Keratinocyte (primary cell): ENCODE results near the gene SPOCK3. TPM values are rescaled to one million over a fixed set of nuclear protein-coding genes. Genes with fewer than 3 reads are reported as not detected.

Source experiments
- DNase-seq: peaks from one replicate; pipeline ENCODE4 v3.0.0-alpha.2; 2011; ENCODE audit warnings: low read depth, missing footprints, low spot score
- FAIRE-seq: peaks from 2 replicates; lab custom pipeline; 2011; peaks lifted over from hg19 to GRCh38; lab: Jason Lieb, UNC
- H2AFZ ChIP-seq: 2 replicates; pipeline ENCODE4 v1.6.0; 2012; ENCODE audit warnings: low read length, control low read depth, inconsistent platforms; ENCODE audit not compliant: control insufficient read depth
- H3K27ac ChIP-seq: 2 replicates; pipeline ENCODE4 v1.5.1; 2011; ENCODE audit warnings: low read length; ENCODE audit not compliant: control insufficient read depth, insufficient read depth
- H3K27me3 ChIP-seq: 3 replicates; pipeline ENCODE4 v1.6.0; 2011; ENCODE audit warnings: low read length; ENCODE audit not compliant: control insufficient read depth, insufficient read depth; ENCODE audit errors: extremely low read depth
- H3K36me3 ChIP-seq, 2 experiments: 2 replicates in 1 of 2; 3 replicates in 1 of 2; pipeline ENCODE4 v1.5.1; 2011; ENCODE audit warnings: low read length in 2 of 2, mild to moderate bottlenecking in 1 of 2; ENCODE audit not compliant: control insufficient read depth in 2 of 2, insufficient read depth in 2 of 2; ENCODE audit errors: extremely low read depth in 1 of 2
- H3K4me1 ChIP-seq: 3 replicates; pipeline ENCODE4 v1.5.1; 2011; ENCODE audit warnings: low read length; ENCODE audit not compliant: control insufficient read depth, insufficient read depth; ENCODE audit errors: extremely low read depth
- H3K4me2 ChIP-seq: 3 replicates; pipeline ENCODE4 v1.6.0; 2011; ENCODE audit warnings: low read depth, low read length; ENCODE audit not compliant: control insufficient read depth, insufficient read depth; ENCODE audit errors: extremely low read depth
- H3K4me3 ChIP-seq, 3 experiments: fragments of 200-600 bp in 1 of 3; sonication (generic) in 1 of 3; 2 replicates in 2 of 3; 3 replicates in 1 of 3; pipeline ENCODE4 v1.5.1; 2011 to 2016; ENCODE audit warnings: low read length in 3 of 3, mild to moderate bottlenecking in 3 of 3, control low read depth in 2 of 3, inconsistent platforms in 1 of 3, low read depth in 1 of 3, mixed read lengths in 1 of 3, mixed run types in 1 of 3, moderate library complexity in 1 of 3; ENCODE audit not compliant: control insufficient read depth in 2 of 3, insufficient read depth in 2 of 3; ENCODE audit errors: extremely low read depth in 1 of 3
- H3K79me2 ChIP-seq: 2 replicates; pipeline ENCODE4 v1.6.0; 2012; ENCODE audit warnings: low read length; ENCODE audit not compliant: control insufficient read depth, insufficient read depth
- H3K9ac ChIP-seq: 3 replicates; pipeline ENCODE4 v1.6.0; 2011; ENCODE audit warnings: low read length; ENCODE audit not compliant: control insufficient read depth, insufficient read depth; ENCODE audit errors: extremely low read depth
- H3K9me1 ChIP-seq: 3 replicates; pipeline ENCODE4 v1.6.0; 2011; ENCODE audit warnings: low read length; ENCODE audit not compliant: control insufficient read depth, insufficient read depth; ENCODE audit errors: extremely low read depth
- H3K9me3 ChIP-seq: 2 replicates; pipeline ENCODE4 v1.5.1; 2012; ENCODE audit warnings: low read depth, low read length; ENCODE audit not compliant: control insufficient read depth
- H4K20me1 ChIP-seq: 3 replicates; pipeline ENCODE4 v1.6.0; 2011; ENCODE audit warnings: low read length; ENCODE audit not compliant: control insufficient read depth, insufficient read depth; ENCODE audit errors: extremely low read depth
- EZH2 ChIP-seq: IDR thresholded peaks from one replicate; pipeline ENCODE4 v1.6.1; 2012; ENCODE audit warnings: inconsistent platforms, mild to moderate bottlenecking, low read length, moderate library complexity
- dilution Hi-C: fragments of 300-500 bp; cut with MboI; formaldehyde crosslinking; loops from one replicate; pipeline ENCODE4 v1.7.0; 2020; ENCODE audit warnings: low sequenced_read_pairs; ENCODE audit not compliant: extremely low pct_ligation_motif_present
- polyA plus RNA-seq, 5 experiments: library from polyadenylated mRNA; depleted of rRNA in 3 of 5; stranded (reverse) in 3 of 5; stranded (forward) in 1 of 5; unstranded in 1 of 5; fragments of >200 nt; gene quantifications; 1 replicate in 1 of 5; 2 replicates in 3 of 5; 3 replicates in 1 of 5; pipeline versions ENCODE4 v1.2.1 to v1.2.3, GENCODE V29; 2011 to 2012; ENCODE audit warnings: missing spikeins in 2 of 5, low read depth in 1 of 5, low replicate concordance in 1 of 5
- TF ChIP-seq, protein P1 (sequence below), 3 experiments: IDR thresholded peaks in 1 of 3; conservative IDR thresholded peaks in 1 of 3; optimal IDR thresholded peaks in 1 of 3; 2 replicates in 2 of 3; 3 replicates in 1 of 3; pipeline versions ENCODE3 to v1.5.1; 2011; ENCODE audit warnings: low read length in 3 of 3, mild to moderate bottlenecking in 3 of 3, moderate library complexity in 2 of 3, control low read depth in 1 of 3, inconsistent platforms in 1 of 3; ENCODE audit not compliant: insufficient read depth in 2 of 3; ENCODE audit errors: extremely low read depth in 1 of 3

The SPOCK3 gene
- polyA plus RNA-seq, 1 donor (not counting 4 experiments of a cell fraction or from before 2014, with no cell fraction given): not detected

DNA sequence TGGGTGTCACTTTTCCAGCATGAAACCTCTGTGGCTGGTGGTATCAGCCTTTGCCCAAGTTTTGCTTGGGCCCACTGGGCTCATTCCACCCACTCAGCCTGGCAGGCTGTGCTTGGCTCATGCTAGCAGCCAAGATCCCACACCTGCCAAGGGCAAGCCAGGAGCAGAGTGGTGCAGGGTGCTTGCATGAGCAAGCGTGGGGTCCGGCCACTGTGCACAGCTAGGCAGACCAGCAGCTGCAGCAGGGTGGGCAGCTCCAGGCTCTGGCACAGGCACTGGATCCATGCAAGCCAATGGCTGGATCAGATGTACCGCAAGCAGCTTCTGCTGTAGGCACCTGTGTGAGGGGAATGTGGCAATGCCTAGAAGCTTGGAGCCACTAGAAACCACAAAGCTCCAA lies 253.9 kb downstream of the SPOCK3 start:
- no peaks in the 10 kb centered on the region for H3K4me1 ChIP-seq
- dilution Hi-C loops: no loop called here
- no peak overlapping the region for H3K4me3 ChIP-seq
- no peaks in the 10 kb centered on the region for H3K36me3 ChIP-seq
- no peak overlapping the region for H3K9ac ChIP-seq
- H3K27ac ChIP-seq: no peak overlapping the region
- H3K79me2 ChIP-seq: no peaks in the 10 kb centered on the region
- no peaks in the 10 kb centered on the region for H4K20me1 ChIP-seq
- no peak overlapping the region for H2AFZ ChIP-seq
- H3K9me3 ChIP-seq: no peaks in the 10 kb centered on the region
- H3K27me3 ChIP-seq: no peaks in the 10 kb centered on the region
- no peaks in the 10 kb centered on the region for H3K9me1 ChIP-seq
- TF ChIP-seq, protein P1, sequence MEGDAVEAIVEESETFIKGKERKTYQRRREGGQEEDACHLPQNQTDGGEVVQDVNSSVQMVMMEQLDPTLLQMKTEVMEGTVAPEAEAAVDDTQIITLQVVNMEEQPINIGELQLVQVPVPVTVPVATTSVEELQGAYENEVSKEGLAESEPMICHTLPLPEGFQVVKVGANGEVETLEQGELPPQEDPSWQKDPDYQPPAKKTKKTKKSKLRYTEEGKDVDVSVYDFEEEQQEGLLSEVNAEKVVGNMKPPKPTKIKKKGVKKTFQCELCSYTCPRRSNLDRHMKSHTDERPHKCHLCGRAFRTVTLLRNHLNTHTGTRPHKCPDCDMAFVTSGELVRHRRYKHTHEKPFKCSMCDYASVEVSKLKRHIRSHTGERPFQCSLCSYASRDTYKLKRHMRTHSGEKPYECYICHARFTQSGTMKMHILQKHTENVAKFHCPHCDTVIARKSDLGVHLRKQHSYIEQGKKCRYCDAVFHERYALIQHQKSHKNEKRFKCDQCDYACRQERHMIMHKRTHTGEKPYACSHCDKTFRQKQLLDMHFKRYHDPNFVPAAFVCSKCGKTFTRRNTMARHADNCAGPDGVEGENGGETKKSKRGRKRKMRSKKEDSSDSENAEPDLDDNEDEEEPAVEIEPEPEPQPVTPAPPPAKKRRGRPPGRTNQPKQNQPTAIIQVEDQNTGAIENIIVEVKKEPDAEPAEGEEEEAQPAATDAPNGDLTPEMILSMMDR (optimal IDR thresholded peaks at IDR 0.05 in 1 of 3, IDR thresholded peaks at IDR 0.05 in 1 of 3, conservative IDR thresholded peaks at IDR 0.05 in 1 of 3; ENCODE audit: extremely low read depth in 1 of 3, insufficient read depth in 2 of 3, low read length in 3 of 3): no peak
- TF ChIP-seq EZH2: no peak
- H3K4me2 ChIP-seq: no peak overlapping the region
- no peak for FAIRE-seq
- DNase-seq: no peak

DNA sequence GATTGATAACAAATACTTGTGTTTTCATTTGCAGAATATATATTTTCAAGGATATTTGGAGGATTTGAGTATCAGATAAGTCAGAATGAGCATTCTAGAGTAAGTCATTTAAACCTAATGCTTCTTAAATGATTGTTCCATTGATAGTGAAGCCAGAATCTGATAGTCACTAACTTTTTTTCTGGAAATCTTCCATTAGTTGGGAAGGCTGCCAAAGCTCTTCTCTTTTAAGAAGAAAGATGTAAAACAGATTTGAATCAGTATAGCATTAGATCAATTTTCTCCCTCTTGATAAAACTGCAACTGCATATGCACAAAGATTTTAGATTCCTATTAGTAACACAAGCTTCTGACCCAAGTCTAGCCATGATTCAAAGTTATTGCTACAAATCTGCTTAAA lies 256.7 kb downstream of the SPOCK3 start:
- TF ChIP-seq, protein P1 (optimal IDR thresholded peaks at IDR 0.05 in 1 of 3, IDR thresholded peaks at IDR 0.05 in 1 of 3, conservative IDR thresholded peaks at IDR 0.05 in 1 of 3; ENCODE audit: extremely low read depth in 1 of 3, insufficient read depth in 2 of 3, low read length in 3 of 3): no peak
- no peak for TF ChIP-seq EZH2
- Histone ChIP-seq H3K4me1 (no peaks in the 10 kb centered on the region), H3K4me3 (no peak overlapping the region), H3K79me2 (no peaks in the 10 kb centered on the region), H3K9ac (no peak overlapping the region), H3K27ac (no peak overlapping the region), H3K36me3 (no peaks in the 10 kb centered on the region), H2AFZ (no peak overlapping the region), H3K9me3 (no peaks in the 10 kb centered on the region), H3K4me2 (no peak overlapping the region), H3K27me3 (no peaks in the 10 kb centered on the region), H3K9me1 (no peaks in the 10 kb centered on the region), H4K20me1 (no peaks in the 10 kb centered on the region)
- FAIRE-seq (no peak), DNase-seq (no peak)
- dilution Hi-C loops: no loop called here
